Cardiac fibroblast (primary cell): ENCODE data around the gene ADRA2C.

Source experiments
- DNase-seq, 2 donors: peaks; one replicate each; pipeline versions ENCODE4 v3.0.0 to v3.0.0-alpha.2; 2010; ENCODE audit warnings: low read depth in 2 of 2
- H3K4me3 ChIP-seq, 2 donors: replicated peaks in 1 of 2; 1 replicate in 1 of 2; 2 replicates in 1 of 2; pipeline ENCODE4 v1.5.1; 2011; ENCODE audit warnings: low read depth in 2 of 2, low read length in 2 of 2, mild to moderate bottlenecking in 2 of 2, moderate library complexity in 1 of 2
- CTCF ChIP-seq: IDR thresholded peaks from one replicate; pipeline ENCODE4 v1.5.1; 2011; ENCODE audit warnings: low read depth, mild to moderate bottlenecking, low read length, inconsistent platforms

The ADRA2C gene

GRCh38 chr4:3762753-3763549 is 3.2 kb upstream of the ADRA2C start:
- no peak for TF ChIP-seq CTCF
- DNase-seq, result no peak
- no peak overlapping the region for H3K4me3 ChIP-seq

- peak; percentile 30 to 42 for DNase-seq
Measured at GRCh38 chr4:3765271-3766035, 732 bp upstream of the ADRA2C start.

GRCh38 chr4:3766785-3767569 is 792 bp downstream of the ADRA2C start:
- H3K4me3 ChIP-seq, result no peak overlapping the region
- peak in 1 of 2 donors; percentile 14 for DNase-seq
- no peak for TF ChIP-seq CTCF

More at GRCh38 chr4:3765271-3766035, 732 bp upstream of the ADRA2C start:
- no peak for TF ChIP-seq CTCF
- no peak overlapping the region for H3K4me3 ChIP-seq

GRCh38 chr4:3767570-3768288 is 1.5 kb downstream of the ADRA2C start:
- TF ChIP-seq CTCF, result no peak
- DNase-seq, result peak in 1 of 2 donors; percentile 12
- H3K4me3 ChIP-seq, result no peak overlapping the region

GRCh38 chr4:3768842-3769641 is 2.9 kb downstream of the ADRA2C start:
- DNase-seq, result no peak
- no peak for TF ChIP-seq CTCF
- no peak overlapping the region for H3K4me3 ChIP-seq
